ENCODE results near the gene DGUOK. TPM values are rescaled to one million over a fixed set of nuclear protein-coding genes. Genes with fewer than 3 reads are reported as not detected.

Gene DGUOK
- total and polyA plus RNA-seq, 2 donors: 73.7 to 157 TPM

DNA sequence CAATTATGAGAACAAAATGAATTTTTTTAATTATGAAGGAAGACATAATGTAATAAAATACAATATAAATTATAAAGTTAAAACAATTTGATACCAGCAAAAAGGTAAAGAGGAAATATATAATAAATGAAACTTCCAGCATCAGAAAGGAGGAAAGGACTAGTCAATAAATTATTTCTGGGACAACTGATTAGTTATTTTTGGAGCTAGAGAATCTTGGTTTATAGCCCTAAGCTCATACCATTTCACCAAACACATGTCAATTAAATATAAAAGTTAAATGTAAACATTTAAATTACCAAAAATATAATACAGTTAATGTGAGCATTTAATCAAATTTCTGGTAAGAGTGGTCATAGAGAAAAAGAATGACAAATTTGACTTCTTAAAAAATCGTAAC, 21.7 kb upstream of the DGUOK start:
- Histone ChIP-seq H3K9me3 (ENCODE audit: control insufficient read depth in 2 of 2, insufficient read depth in 1 of 2, low read length in 1 of 2) (no peaks in the 10 kb centered on the region), H3K27me3 (ENCODE audit: control insufficient read depth in 2 of 2, insufficient read depth in 1 of 2, low read length in 1 of 2) (no peaks in the 10 kb centered on the region), H3K36me3 (ENCODE audit: control insufficient read depth in 2 of 2, insufficient read depth in 2 of 2, low read length in 1 of 2) (no peaks in the 10 kb centered on the region), H3K27ac (ENCODE audit: low read depth in 1 of 2, low read length in 1 of 2) (no peak overlapping the region), H3K4me1 (ENCODE audit: control insufficient read depth in 2 of 2, insufficient read depth in 2 of 2, low read length in 2 of 2) (peaks cover 15 to 18% of the 10 kb centered on the region in 2 donors), H3K4me3 (ENCODE audit: low read length in 2 of 2) (no peak overlapping the region)
- WGBS: 97% methylated on average over 1 of the region's 1 CpG
- DNase-seq (ENCODE audit: low read depth in 6 of 9, low spot score in 9 of 9): no peak

DNA sequence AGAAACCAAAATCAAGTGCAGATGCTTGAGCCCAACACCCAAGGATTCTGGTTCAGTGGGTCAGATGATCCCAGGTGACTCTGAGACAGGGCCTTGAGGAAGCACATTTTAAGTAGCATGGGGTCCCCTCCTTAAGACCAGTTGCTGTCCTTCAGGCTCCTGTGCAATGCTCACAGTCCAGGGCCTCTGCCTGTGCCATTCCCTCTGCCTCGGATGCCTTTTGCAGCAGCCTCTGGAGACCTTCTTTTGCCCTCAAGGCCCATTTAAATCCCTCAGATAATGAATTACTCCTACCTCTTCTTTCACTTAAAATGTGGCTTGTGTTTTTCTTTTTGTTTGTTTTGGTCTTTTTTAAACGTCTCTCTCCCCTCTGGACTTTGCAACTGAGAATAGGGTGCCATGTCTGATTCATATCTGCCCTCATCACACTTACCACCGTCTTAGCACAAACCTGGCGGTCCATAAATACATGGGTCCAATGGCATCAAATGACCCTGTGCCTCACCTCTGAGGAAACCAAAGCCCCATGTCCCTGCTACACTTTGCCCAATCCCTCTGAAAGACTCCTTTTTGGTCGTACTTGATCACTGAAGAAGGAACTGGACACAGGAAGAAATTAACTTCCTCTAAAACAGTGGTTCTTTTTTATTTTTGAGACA, 19.7 kb upstream of the DGUOK start:
- 91% methylated on average over 5 of the region's 5 CpGs for WGBS
- Histone ChIP-seq H3K9me3 (ENCODE audit: control insufficient read depth in 2 of 2, insufficient read depth in 1 of 2, low read length in 1 of 2) (no peaks in the 10 kb centered on the region), H3K36me3 (ENCODE audit: control insufficient read depth in 2 of 2, insufficient read depth in 2 of 2, low read length in 1 of 2) (no peaks in the 10 kb centered on the region), H3K27ac (ENCODE audit: low read depth in 1 of 2, low read length in 1 of 2) (no peak overlapping the region), H3K4me1 (ENCODE audit: control insufficient read depth in 2 of 2, insufficient read depth in 2 of 2, low read length in 2 of 2) (peaks cover 8 to 10% of the 10 kb centered on the region in 2 donors), H3K27me3 (ENCODE audit: control insufficient read depth in 2 of 2, insufficient read depth in 1 of 2, low read length in 1 of 2) (no peaks in the 10 kb centered on the region), H3K4me3 (ENCODE audit: low read length in 2 of 2) (no peak overlapping the region)
- no peak for DNase-seq (ENCODE audit: low read depth in 6 of 9, low spot score in 9 of 9)

DNA sequence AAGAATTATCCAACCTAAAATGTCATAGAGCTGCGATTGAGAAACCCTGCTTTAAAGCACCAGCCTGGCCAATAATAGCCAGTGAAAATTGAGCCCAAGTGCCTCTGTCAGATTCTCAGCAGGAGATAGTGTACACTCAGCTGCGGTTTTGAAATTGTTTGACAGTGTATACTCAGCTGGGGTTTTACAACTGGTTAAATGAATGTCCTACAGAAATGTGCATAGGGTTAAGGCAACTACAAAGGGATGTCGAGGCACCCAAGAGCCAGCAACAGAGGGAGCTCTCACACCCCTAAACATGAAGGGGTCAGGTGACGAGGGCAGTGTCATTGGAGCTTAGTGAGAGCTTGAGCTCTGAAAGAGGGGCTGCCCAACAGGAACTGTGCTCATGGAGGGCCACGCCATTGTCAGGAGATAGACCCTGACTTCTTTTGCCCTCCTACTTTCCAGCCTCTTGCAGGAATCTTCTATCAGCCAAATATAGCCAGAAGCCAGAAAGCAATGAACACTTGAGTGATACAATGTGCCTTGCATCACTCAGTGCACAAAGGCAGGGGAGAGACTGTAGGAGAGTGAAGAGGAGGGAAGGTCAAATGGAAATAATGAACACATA, 18.7 kb upstream of the DGUOK start:
- no peaks in the 10 kb centered on the region for H3K36me3 ChIP-seq (ENCODE audit: control insufficient read depth in 2 of 2, insufficient read depth in 2 of 2, low read length in 1 of 2)
- no peaks in the 10 kb centered on the region for H3K9me3 ChIP-seq (ENCODE audit: control insufficient read depth in 2 of 2, insufficient read depth in 1 of 2, low read length in 1 of 2)
- no peak overlapping the region for H3K4me3 ChIP-seq (ENCODE audit: low read length in 2 of 2)
- no peaks in the 10 kb centered on the region for H3K27me3 ChIP-seq (ENCODE audit: control insufficient read depth in 2 of 2, insufficient read depth in 1 of 2, low read length in 1 of 2)
- WGBS: 68% methylated on average over 5 of the region's 5 CpGs
- peak in 5 of 9 donors; percentile 25 to 73 (median 44) for DNase-seq (ENCODE audit: low read depth in 6 of 9, low spot score in 9 of 9)
- no peak overlapping the region for H3K27ac ChIP-seq (ENCODE audit: low read depth in 1 of 2, low read length in 1 of 2)
- H3K4me1 ChIP-seq (ENCODE audit: control insufficient read depth in 2 of 2, insufficient read depth in 2 of 2, low read length in 2 of 2): peaks cover 0 to 6% of the 10 kb centered on the region in 2 donors

DNA sequence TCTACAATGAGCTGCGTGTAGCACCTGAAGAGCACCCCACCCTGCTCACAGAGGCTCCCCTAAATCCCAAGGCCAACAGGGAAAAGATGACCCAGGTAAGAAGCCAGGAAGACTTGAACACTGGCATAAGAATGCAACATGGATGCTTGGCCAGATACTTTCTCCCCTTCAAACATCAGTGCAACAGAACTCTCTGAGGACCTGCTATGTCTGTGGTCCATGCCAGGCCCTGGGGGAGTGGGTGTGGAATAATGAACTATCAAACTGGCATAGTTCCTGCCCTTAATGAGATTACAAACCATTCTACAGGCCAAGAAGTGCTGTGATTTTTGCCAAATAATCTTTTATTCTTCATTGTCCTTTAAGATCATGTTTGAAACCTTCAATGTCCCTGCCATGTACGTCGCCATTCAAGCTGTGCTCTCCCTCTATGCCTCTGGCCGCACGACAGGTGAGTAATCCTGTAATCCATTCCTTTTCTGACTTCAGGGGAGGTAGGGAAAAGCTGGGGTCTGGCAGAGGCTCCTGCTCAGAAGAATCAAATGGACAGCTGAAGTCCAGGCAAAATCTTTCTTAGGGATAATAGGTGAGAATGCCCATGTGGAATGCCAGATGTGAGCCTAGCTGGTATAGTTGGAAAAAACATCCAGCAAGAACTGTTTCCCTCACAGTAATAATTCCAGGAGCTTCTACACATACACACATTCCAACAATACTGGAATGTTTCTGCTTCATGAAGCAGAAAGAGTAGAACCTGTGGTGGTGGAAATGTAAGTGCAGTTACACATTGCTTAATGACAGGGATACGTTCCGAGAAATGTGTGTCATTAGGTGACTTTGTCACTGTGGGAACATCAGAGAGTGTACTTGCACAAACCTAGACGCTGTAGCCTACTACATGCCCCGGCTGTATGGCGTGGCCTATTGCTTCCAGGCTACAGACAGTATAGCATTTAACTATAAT, 17.7 kb upstream of the DGUOK start:
- Histone ChIP-seq H3K9me3 (ENCODE audit: control insufficient read depth in 2 of 2, insufficient read depth in 1 of 2, low read length in 1 of 2) (no peaks in the 10 kb centered on the region), H3K36me3 (ENCODE audit: control insufficient read depth in 2 of 2, insufficient read depth in 2 of 2, low read length in 1 of 2) (no peaks in the 10 kb centered on the region), H3K4me3 (ENCODE audit: low read length in 2 of 2) (no peak overlapping the region), H3K4me1 (ENCODE audit: control insufficient read depth in 2 of 2, insufficient read depth in 2 of 2, low read length in 2 of 2) (peaks cover 0 to 6% of the 10 kb centered on the region in 2 donors), H3K27me3 (ENCODE audit: control insufficient read depth in 2 of 2, insufficient read depth in 1 of 2, low read length in 1 of 2) (no peaks in the 10 kb centered on the region), H3K27ac (ENCODE audit: low read depth in 1 of 2, low read length in 1 of 2) (no peak overlapping the region)
- 92% methylated on average over 10 of the region's 10 CpGs for WGBS
- DNase-seq (ENCODE audit: low read depth in 6 of 9, low spot score in 9 of 9): no peak

DNA sequence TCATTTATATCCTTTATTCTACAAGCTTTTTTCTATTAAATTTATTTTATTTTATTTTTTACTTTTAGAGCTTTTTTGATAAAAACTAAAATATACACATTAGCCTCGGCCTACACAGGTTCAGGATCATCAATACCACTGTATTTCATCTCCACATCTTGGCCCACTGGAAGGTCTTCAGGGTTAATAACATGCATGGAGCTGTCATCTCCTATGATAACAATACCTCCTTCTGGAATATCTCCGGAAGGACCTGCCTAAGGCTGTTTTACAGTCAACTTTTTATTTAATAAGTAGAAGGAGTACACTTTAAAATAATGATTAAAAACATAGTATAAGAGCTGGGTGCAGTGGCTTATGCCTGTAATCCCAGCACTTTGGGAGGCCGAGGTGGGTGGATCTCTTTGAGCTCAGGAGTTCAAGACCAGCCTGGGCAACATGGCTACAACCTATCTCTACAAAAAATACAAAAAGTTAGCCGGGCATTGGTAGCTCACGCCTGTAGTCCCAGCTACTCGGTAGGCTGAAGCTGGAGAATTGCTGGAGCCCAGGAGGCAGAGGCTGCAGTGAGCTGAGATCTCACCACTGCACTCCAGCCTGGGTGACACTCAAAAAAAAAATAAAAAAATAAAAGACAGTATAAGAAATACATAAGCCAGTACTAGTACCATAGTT, 15.7 kb upstream of the DGUOK start:
- Histone ChIP-seq H3K27ac (ENCODE audit: low read depth in 1 of 2, low read length in 1 of 2) (no peak overlapping the region), H3K4me1 (ENCODE audit: control insufficient read depth in 2 of 2, insufficient read depth in 2 of 2, low read length in 2 of 2) (peaks cover 0 to 6% of the 10 kb centered on the region in 2 donors), H3K4me3 (ENCODE audit: low read length in 2 of 2) (no peak overlapping the region), H3K9me3 (ENCODE audit: control insufficient read depth in 2 of 2, insufficient read depth in 1 of 2, low read length in 1 of 2) (no peaks in the 10 kb centered on the region), H3K27me3 (ENCODE audit: control insufficient read depth in 2 of 2, insufficient read depth in 1 of 2, low read length in 1 of 2) (no peaks in the 10 kb centered on the region), H3K36me3 (ENCODE audit: control insufficient read depth in 2 of 2, insufficient read depth in 2 of 2, low read length in 1 of 2) (no peaks in the 10 kb centered on the region)
- 88% methylated on average over 6 of the region's 6 CpGs for WGBS
- DNase-seq (ENCODE audit: low read depth in 6 of 9, low spot score in 9 of 9): no peak

DNA sequence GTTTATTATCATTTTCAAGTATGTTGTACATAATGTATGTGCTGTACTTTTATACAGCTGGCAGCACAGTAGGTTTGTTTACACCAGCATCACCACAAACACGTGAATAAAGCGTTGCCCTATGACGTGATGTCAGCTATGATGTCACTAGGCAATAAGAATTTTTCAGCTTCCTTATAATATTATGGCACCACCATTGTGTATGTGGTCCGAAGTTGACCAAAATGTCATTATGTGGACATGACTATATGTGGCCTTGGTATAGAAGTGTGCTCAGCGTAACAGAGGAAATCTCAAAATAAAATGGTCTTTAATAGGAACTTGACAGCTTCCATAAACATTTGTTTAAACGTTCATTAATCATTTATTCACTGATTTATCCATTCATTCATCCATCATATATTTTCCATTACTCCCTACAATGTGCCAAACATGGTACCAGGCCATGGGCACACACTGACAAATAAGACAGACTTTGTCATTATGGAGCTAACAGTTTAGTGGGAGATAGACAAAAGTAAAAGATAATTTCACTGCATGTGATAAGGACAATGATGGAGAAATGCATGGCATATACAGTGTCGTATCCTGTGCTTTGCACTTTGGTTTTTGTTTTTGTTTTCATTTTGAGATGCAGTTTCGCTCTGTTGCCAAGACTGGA, 15.0 kb upstream of the DGUOK start:
- Histone ChIP-seq H3K36me3 (ENCODE audit: control insufficient read depth in 2 of 2, insufficient read depth in 2 of 2, low read length in 1 of 2) (no peaks in the 10 kb centered on the region), H3K27me3 (ENCODE audit: control insufficient read depth in 2 of 2, insufficient read depth in 1 of 2, low read length in 1 of 2) (no peaks in the 10 kb centered on the region), H3K4me3 (ENCODE audit: low read length in 2 of 2) (no peak overlapping the region), H3K4me1 (ENCODE audit: control insufficient read depth in 2 of 2, insufficient read depth in 2 of 2, low read length in 2 of 2) (peaks cover 0 to 6% of the 10 kb centered on the region in 2 donors), H3K9me3 (ENCODE audit: control insufficient read depth in 2 of 2, insufficient read depth in 1 of 2, low read length in 1 of 2) (no peaks in the 10 kb centered on the region), H3K27ac (ENCODE audit: low read depth in 1 of 2, low read length in 1 of 2) (no peak overlapping the region)
- WGBS: 97% methylated on average over 8 of the region's 8 CpGs
- DNase-seq (ENCODE audit: low read depth in 6 of 9, low spot score in 9 of 9): no peak

DNA sequence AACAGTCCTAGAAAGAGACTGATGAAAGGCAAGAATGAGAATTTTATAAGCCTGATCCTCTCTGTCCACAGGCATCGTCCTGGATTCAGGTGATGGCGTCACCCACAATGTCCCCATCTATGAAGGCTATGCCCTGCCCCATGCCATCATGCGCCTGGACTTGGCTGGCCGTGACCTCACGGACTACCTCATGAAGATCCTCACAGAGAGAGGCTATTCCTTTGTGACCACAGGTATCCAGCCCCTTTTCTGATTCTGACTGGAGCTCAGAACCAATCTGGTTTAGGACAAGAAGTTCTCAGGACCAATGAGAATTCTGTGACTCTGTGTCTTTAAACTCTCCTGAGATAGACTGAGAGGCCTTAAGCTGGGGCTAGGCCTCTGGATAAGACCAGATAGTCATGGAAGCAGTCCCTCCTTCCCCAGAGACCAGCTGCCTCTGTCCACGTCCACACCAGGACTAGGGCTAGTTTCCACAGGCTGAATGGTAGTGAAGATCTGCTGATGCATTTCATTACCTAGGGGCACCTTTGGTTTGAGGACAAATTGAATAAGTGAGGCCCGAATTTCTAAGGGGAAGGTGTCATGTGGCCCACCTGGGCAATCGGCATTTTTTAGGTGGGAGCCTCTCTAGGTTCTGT, 13.1 kb upstream of the DGUOK start:
- Histone ChIP-seq H3K36me3 (ENCODE audit: control insufficient read depth in 2 of 2, insufficient read depth in 2 of 2, low read length in 1 of 2) (no peaks in the 10 kb centered on the region), H3K27me3 (ENCODE audit: control insufficient read depth in 2 of 2, insufficient read depth in 1 of 2, low read length in 1 of 2) (no peaks in the 10 kb centered on the region), H3K4me1 (ENCODE audit: control insufficient read depth in 2 of 2, insufficient read depth in 2 of 2, low read length in 2 of 2) (no peaks in the 10 kb centered on the region), H3K9me3 (ENCODE audit: control insufficient read depth in 2 of 2, insufficient read depth in 1 of 2, low read length in 1 of 2) (no peaks in the 10 kb centered on the region), H3K4me3 (ENCODE audit: low read length in 2 of 2) (no peak overlapping the region), H3K27ac (ENCODE audit: low read depth in 1 of 2, low read length in 1 of 2) (no peak overlapping the region)
- WGBS: 96% methylated on average over 8 of the region's 8 CpGs
- DNase-seq (ENCODE audit: low read depth in 6 of 9, low spot score in 9 of 9): no peak

DNA sequence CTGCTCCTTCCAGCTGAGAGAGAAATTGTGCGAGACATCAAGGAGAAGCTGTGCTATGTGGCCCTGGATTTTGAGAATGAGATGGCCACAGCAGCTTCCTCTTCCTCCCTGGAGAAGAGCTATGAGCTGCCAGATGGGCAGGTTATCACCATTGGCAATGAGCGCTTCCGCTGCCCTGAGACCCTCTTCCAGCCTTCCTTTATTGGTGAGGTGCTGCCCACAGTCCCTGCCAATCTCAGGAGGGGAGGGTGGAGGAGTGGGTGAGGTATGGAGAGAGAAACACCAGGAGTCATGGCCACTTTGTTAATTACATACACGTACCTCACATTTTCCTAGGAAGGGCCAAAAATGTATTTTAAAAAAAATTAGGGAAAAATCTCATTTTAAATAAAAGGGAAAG, 12.0 kb upstream of the DGUOK start:
- H3K27me3 ChIP-seq (ENCODE audit: control insufficient read depth in 2 of 2, insufficient read depth in 1 of 2, low read length in 1 of 2): no peaks in the 10 kb centered on the region
- no peak overlapping the region for H3K4me3 ChIP-seq (ENCODE audit: low read length in 2 of 2)
- no peak overlapping the region for H3K27ac ChIP-seq (ENCODE audit: low read depth in 1 of 2, low read length in 1 of 2)
- no peaks in the 10 kb centered on the region for H3K4me1 ChIP-seq (ENCODE audit: control insufficient read depth in 2 of 2, insufficient read depth in 2 of 2, low read length in 2 of 2)
- DNase-seq (ENCODE audit: low read depth in 6 of 9, low spot score in 9 of 9): no peak
- WGBS: 97% methylated on average over 4 of the region's 4 CpGs
- no peaks in the 10 kb centered on the region for H3K9me3 ChIP-seq (ENCODE audit: control insufficient read depth in 2 of 2, insufficient read depth in 1 of 2, low read length in 1 of 2)
- no peaks in the 10 kb centered on the region for H3K36me3 ChIP-seq (ENCODE audit: control insufficient read depth in 2 of 2, insufficient read depth in 2 of 2, low read length in 1 of 2)

All from thymus (tissue), 11 donors.